ENCODE results near the gene ITGB5. TPM values are rescaled to one million over a fixed set of nuclear protein-coding genes. Genes with fewer than 3 reads are reported as not detected.

Gene ITGB5
- total RNA-seq, 1 experiment from 2014 or later: 146 TPM

DNA sequence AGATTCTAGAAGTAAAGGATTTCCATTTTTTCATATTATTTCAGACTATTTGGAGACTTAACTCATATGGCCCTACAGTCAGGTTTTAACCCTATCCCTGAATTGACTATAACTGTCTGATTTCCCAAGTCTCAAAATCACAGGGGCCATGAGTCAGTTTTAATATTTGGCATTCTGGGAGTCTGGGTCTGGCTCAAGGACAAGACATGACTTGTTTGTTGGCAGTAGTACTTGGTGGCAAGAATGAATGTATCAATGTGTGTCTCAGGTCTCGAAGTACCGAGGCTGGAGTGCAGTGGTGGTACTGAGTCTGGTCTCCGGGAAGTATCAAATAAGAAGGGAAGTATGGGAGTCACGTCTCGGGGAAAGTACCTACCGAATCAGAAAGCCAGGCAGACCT is 146.1 kb downstream of the ITGB5 start:
- H3K27ac Mint-ChIP-seq: no peak overlapping the region
- H3K4me3 Mint-ChIP-seq: no peak overlapping the region
- no peak overlapping the region for H2BK12ac ChIP-seq (ENCODE audit: insufficient read length, low read depth, low read length)
- H4K91ac ChIP-seq (ENCODE audit: insufficient read length, low read depth, low read length): no peak overlapping the region
- H3K4me2 ChIP-seq (ENCODE audit: insufficient read depth, insufficient read length, low read length): no peak overlapping the region
- H3K9ac ChIP-seq (ENCODE audit: extremely low read depth, insufficient read length, low read length): no peak overlapping the region
- H3K56ac ChIP-seq (ENCODE audit: insufficient read length, low read depth, low read length): no peak overlapping the region
- no peak overlapping the region for H4K5ac ChIP-seq (ENCODE audit: insufficient read length, low read depth, low read length)
- no peaks in the 10 kb centered on the region for H3K4me1 Mint-ChIP-seq
- TF ChIP-seq, protein P1, sequence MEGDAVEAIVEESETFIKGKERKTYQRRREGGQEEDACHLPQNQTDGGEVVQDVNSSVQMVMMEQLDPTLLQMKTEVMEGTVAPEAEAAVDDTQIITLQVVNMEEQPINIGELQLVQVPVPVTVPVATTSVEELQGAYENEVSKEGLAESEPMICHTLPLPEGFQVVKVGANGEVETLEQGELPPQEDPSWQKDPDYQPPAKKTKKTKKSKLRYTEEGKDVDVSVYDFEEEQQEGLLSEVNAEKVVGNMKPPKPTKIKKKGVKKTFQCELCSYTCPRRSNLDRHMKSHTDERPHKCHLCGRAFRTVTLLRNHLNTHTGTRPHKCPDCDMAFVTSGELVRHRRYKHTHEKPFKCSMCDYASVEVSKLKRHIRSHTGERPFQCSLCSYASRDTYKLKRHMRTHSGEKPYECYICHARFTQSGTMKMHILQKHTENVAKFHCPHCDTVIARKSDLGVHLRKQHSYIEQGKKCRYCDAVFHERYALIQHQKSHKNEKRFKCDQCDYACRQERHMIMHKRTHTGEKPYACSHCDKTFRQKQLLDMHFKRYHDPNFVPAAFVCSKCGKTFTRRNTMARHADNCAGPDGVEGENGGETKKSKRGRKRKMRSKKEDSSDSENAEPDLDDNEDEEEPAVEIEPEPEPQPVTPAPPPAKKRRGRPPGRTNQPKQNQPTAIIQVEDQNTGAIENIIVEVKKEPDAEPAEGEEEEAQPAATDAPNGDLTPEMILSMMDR (conservative IDR thresholded peaks at IDR 0.05): no peak
- WGBS (ENCODE audit: extremely low coverage, insufficient read length, low lambda C conversion rate): no CpG with 5 or more reads among the region's 6 CpGs
- H3K79me2 ChIP-seq (ENCODE audit: insufficient read depth, low read length): no peaks in the 10 kb centered on the region
- H3K27me3 ChIP-seq (ENCODE audit: insufficient read depth, low read length): no peaks in the 10 kb centered on the region
- no peak overlapping the region for H2BK120ac ChIP-seq (ENCODE audit: low read depth, low read length, poor library complexity, severe bottlenecking)
- peaks cover 42 to 89% (median 76%) of the 10 kb centered on the region in 3 experiments for H3K36me3 Mint-ChIP-seq (ENCODE audit: insufficient read depth in 1 of 3, low read depth in 3 of 3)
- no peaks in the 10 kb centered on the region for H3K9me3 ChIP-seq (ENCODE audit: control insufficient read depth, low read depth, low read length)
- H2AFZ ChIP-seq (ENCODE audit: low read length): no peak overlapping the region
- H3K23ac ChIP-seq (ENCODE audit: insufficient read length, low read depth, low read length): no peak overlapping the region
- DNase-seq: no peak
- no peak overlapping the region for H3K27ac ChIP-seq (ENCODE audit: insufficient read length, low read depth, low read length)
- H3K23me2 ChIP-seq (ENCODE audit: insufficient read length, low read depth, low read length, poor library complexity, severe bottlenecking): no peaks in the 10 kb centered on the region
- H3K79me1 ChIP-seq (ENCODE audit: insufficient read depth, low read depth, low read length, poor library complexity, severe bottlenecking): no peaks in the 10 kb centered on the region
- H3T11ph ChIP-seq (ENCODE audit: low read length): no peak overlapping the region
- H2BK5ac ChIP-seq (ENCODE audit: insufficient read length, low read length): no peak overlapping the region
- H3K4me1 ChIP-seq (ENCODE audit: insufficient read depth, low read length): no peaks in the 10 kb centered on the region
- no peak overlapping the region for H3K14ac ChIP-seq (ENCODE audit: insufficient read depth, low read length)
- H3K9me3 Mint-ChIP-seq: no peaks in the 10 kb centered on the region
- H2BK15ac ChIP-seq (ENCODE audit: low read depth, low read length): no peak overlapping the region
- H3K27me3 Mint-ChIP-seq (ENCODE audit: low read depth): no peaks in the 10 kb centered on the region
- no peak overlapping the region for H2AK5ac ChIP-seq (ENCODE audit: insufficient read length, low read length)
- H4K20me1 ChIP-seq (ENCODE audit: control insufficient read depth, insufficient read depth, insufficient read length): no peaks in the 10 kb centered on the region
- no peak overlapping the region for H2BK20ac ChIP-seq (ENCODE audit: low read depth, low read length, poor library complexity, severe bottlenecking)
- H4K8ac ChIP-seq (replicated peaks; ENCODE audit: insufficient read length, low read depth, low read length): no peak overlapping the region
- no peak overlapping the region for H3K4ac ChIP-seq (ENCODE audit: low read depth, low read length)
- no peak overlapping the region for H3K18ac ChIP-seq (ENCODE audit: insufficient read length, low read depth, low read length)
